Liver (tissue), 9 donors: ENCODE measurements around the gene GPD1L. TPM values are rescaled to one million over a fixed set of nuclear protein-coding genes. Genes with fewer than 3 reads are reported as not detected.

Experiments
- DNase-seq: peaks from one replicate; pipeline ENCODE4 v3.0.0-alpha.2; 2017; ENCODE audit warnings: low spot score
- H3K27ac ChIP-seq, 2 donors: one replicate each; pipeline ENCODE4 v1.7.0; 2013; ENCODE audit warnings: inconsistent platforms in 2 of 2, low read length in 2 of 2, control low read depth in 1 of 2, low read depth in 1 of 2, mild to moderate bottlenecking in 1 of 2
- H3K27me3 ChIP-seq, 4 donors: one replicate each; pipeline versions ENCODE4 v1.6.1 to v1.7.0; 2013; ENCODE audit warnings: low read length in 3 of 4, inconsistent platforms in 1 of 4, mild to moderate bottlenecking in 1 of 4, moderate library complexity in 1 of 4; ENCODE audit not compliant: control insufficient read depth in 4 of 4, insufficient read depth in 4 of 4
- H3K36me3 ChIP-seq, 4 donors: one replicate each; pipeline versions ENCODE4 v1.6.1 to v1.7.0; 2013; ENCODE audit warnings: low read length in 3 of 4, mild to moderate bottlenecking in 3 of 4, low read depth in 1 of 4, moderate library complexity in 1 of 4; ENCODE audit not compliant: control insufficient read depth in 4 of 4, insufficient read depth in 3 of 4
- H3K4me1 ChIP-seq, 4 donors: one replicate each; pipeline versions ENCODE4 v1.6.1 to v1.7.0; 2013; ENCODE audit warnings: low read length in 3 of 4, mild to moderate bottlenecking in 3 of 4, moderate library complexity in 1 of 4; ENCODE audit not compliant: control insufficient read depth in 4 of 4, insufficient read depth in 4 of 4
- H3K4me3 ChIP-seq, 3 donors: one replicate each; pipeline versions ENCODE4 v1.6.1 to v1.7.0; 2013; ENCODE audit warnings: low read length in 3 of 3, control low read depth in 1 of 3, low read depth in 1 of 3, mild to moderate bottlenecking in 1 of 3
- H3K9ac ChIP-seq, 2 donors: one replicate each; pipeline ENCODE4 v1.7.0; 2013; ENCODE audit warnings: low read length in 2 of 2, mild to moderate bottlenecking in 2 of 2, moderate library complexity in 2 of 2, control low read depth in 1 of 2, low read depth in 1 of 2
- H3K9me3 ChIP-seq, 4 donors: one replicate each; pipeline versions ENCODE4 v1.6.1 to v1.7.0; 2013; ENCODE audit warnings: low read length in 3 of 4; ENCODE audit not compliant: control insufficient read depth in 4 of 4
- EGR1 ChIP-seq, 2 donors: IDR thresholded peaks; 2 replicates each; pipeline ENCODE4 v1.6.1; 2016 to 2018; ENCODE audit warnings: antibody characterized with exemption in 2 of 2, low read depth in 2 of 2
- FOXA1 ChIP-seq: IDR thresholded peaks from 2 replicates; pipeline ENCODE4 v1.6.1; 2016; ENCODE audit warnings: antibody characterized with exemption
- FOXA2 ChIP-seq: IDR thresholded peaks from 2 replicates; pipeline ENCODE4 v1.6.1; 2016; ENCODE audit warnings: antibody characterized with exemption
- GABPA ChIP-seq, 2 donors: IDR thresholded peaks in 1 of 2; conservative IDR thresholded peaks in 1 of 2; 2 replicates each; pipeline ENCODE4 v1.6.1; 2016; ENCODE audit warnings: antibody characterized with exemption in 2 of 2, mild to moderate bottlenecking in 1 of 2, moderate library complexity in 1 of 2
- HNF4A ChIP-seq, 2 donors: conservative IDR thresholded peaks; 2 replicates each; pipeline ENCODE4 v1.6.1; 2016; ENCODE audit warnings: antibody characterized with exemption in 2 of 2, mild to moderate bottlenecking in 2 of 2
- HNF4G ChIP-seq: IDR thresholded peaks from 2 replicates; pipeline ENCODE4 v1.6.1; 2016; ENCODE audit warnings: antibody characterized with exemption
- JUND ChIP-seq, 2 donors: IDR thresholded peaks; 2 replicates each; pipeline ENCODE4 v1.6.1; 2016; ENCODE audit warnings: antibody characterized with exemption in 2 of 2
- MAX ChIP-seq: IDR thresholded peaks from 2 replicates; pipeline ENCODE4 v1.6.1; 2016; ENCODE audit warnings: antibody characterized with exemption
- NR2F2 ChIP-seq: IDR thresholded peaks from 2 replicates; pipeline ENCODE4 v1.6.1; 2016; ENCODE audit warnings: antibody characterized with exemption
- RAD21 ChIP-seq, 2 donors: IDR thresholded peaks; 2 replicates each; pipeline ENCODE4 v1.6.1; 2016; ENCODE audit warnings: antibody characterized with exemption in 2 of 2, mild to moderate bottlenecking in 2 of 2
- RXRA ChIP-seq, 2 donors: IDR thresholded peaks; 2 replicates each; pipeline ENCODE4 v1.6.1; 2017 to 2018; ENCODE audit warnings: antibody characterized with exemption in 2 of 2, mild to moderate bottlenecking in 1 of 2
- SP1 ChIP-seq: IDR thresholded peaks from 2 replicates; pipeline ENCODE4 v1.6.1; 2018; ENCODE audit warnings: antibody characterized with exemption, mild to moderate bottlenecking
- TAF1 ChIP-seq: conservative IDR thresholded peaks from 2 replicates; pipeline ENCODE4 v1.6.1; 2016; ENCODE audit warnings: antibody characterized with exemption, mild to moderate bottlenecking
- YY1 ChIP-seq: IDR thresholded peaks from 2 replicates; pipeline ENCODE4 v1.6.1; 2016; ENCODE audit warnings: antibody characterized with exemption, mild to moderate bottlenecking
- WGBS: extraction: QIAGEN DNeasy Blood & Tissue Kit; methylation state at CpG from one replicate; pipeline ENCODE4 v1.1.7; 2013; 5-methylcytosine and 5-hydroxymethylcytosine counted together
- polyA plus RNA-seq, 2 donors: library from polyadenylated mRNA; stranded (reverse) in 1 of 2; unstranded in 1 of 2; fragments of 200-250 nt in 1 of 2; fragments of >200 nt in 1 of 2; fragmentation: Nextera tagmentation in 1 of 2; extraction: Ambion mirVana in 1 of 2; gene quantifications; one replicate each; pipeline versions ENCODE4 v1.2.1 to v1.2.3, GENCODE V29; 2013 to 2015
- total RNA-seq, 2 donors: library from RNA; depleted of rRNA; stranded (reverse); fragments of >200 nt; gene quantifications; one replicate each; pipeline ENCODE4 v1.2.3, GENCODE V29; 2014
- TF ChIP-seq, protein P1 (sequence below): IDR thresholded peaks from 2 replicates; pipeline ENCODE4 v1.6.1; 2016; ENCODE audit warnings: antibody characterized with exemption
- TF ChIP-seq, protein P2 (sequence below): IDR thresholded peaks from 2 replicates; pipeline ENCODE4 v1.6.1; 2016; ENCODE audit warnings: antibody characterized with exemption
- TF ChIP-seq, protein P3 (sequence below): fragments of 150-350 bp; IDR thresholded peaks from 2 replicates; pipeline ENCODE4 v1.5.1; 2017; ENCODE audit warnings: improper control_type of control experiment, low read depth, low read length; ENCODE audit not compliant: missing input control
- TF ChIP-seq, protein P4 (sequence below): IDR thresholded peaks from 2 replicates; pipeline ENCODE4 v1.6.1; 2016; ENCODE audit warnings: antibody characterized with exemption, mild to moderate bottlenecking
- donor health status: healthy.
- donor health status: healthy.
- donor health status: healthy.
- donor health status: healthy.
- donor health status: healthy.

Gene GPD1L
- total and polyA plus RNA-seq, 4 donors: 1.4 to 5.0 (median 3.1) TPM

DNA sequence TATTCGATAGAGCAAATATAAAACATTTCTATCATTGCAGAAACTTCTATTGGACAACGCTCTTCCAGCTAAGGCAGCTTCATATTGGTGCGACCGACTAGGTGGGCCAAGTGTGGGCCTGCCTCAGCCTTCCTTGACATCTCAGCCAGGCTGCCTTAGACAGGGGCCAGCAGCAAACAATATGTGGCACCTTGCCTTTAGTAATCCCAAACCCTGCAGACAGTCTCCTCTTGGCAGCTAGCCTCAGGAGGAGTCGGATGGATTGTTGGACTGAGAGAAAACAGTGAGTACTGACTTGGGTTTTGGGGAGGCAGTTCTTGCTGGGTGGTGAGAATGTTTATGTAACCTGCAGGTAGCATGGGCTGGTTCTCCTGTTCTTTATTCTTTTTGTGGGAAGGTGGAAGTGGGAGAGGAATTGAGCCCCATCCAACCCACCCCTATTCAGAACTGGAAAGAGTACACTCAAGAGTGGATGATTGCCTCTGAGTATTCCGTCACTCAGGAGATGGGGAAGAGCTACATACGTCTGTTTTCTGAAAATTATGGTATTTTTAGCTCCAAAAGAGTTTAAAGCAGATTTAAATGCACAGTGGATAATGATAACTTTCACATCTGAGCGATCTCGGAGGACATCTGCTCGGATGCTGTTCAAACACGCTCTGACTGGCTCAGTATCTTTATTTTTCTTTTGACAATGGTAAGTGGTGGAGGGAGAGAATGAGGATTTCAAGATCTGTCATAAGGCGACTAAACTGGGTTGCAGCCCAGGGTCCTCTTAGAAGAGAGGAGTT, 47.2 kb downstream of the GPD1L start:
- H3K27me3 ChIP-seq: no peaks in the 10 kb centered on the region
- H3K9ac ChIP-seq: no peak overlapping the region
- no peak for DNase-seq
- H3K4me3 ChIP-seq: no peak overlapping the region
- WGBS: 97% methylated on average over 12 of the region's 12 CpGs
- TF ChIP-seq, protein P1, sequence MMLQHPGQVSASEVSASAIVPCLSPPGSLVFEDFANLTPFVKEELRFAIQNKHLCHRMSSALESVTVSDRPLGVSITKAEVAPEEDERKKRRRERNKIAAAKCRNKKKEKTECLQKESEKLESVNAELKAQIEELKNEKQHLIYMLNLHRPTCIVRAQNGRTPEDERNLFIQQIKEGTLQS: no peak
- TF ChIP-seq HNF4G (no peak), JUND (IDR thresholded peaks at IDR 0.05) (no peak), HNF4A (conservative IDR thresholded peaks at IDR 0.05) (no peak), MAX (no peak), EGR1 (IDR thresholded peaks at IDR 0.05; ENCODE audit: low read depth in 2 of 2) (no peak), YY1 (no peak), RAD21 (IDR thresholded peaks at IDR 0.05) (no peak), FOXA1 (no peak), FOXA2 (no peak), TAF1 (no peak), RXRA (IDR thresholded peaks at IDR 0.05) (no peak), NR2F2 (no peak), SP1 (no peak), GABPA (IDR thresholded peaks at IDR 0.05 in 1 of 2, conservative IDR thresholded peaks at IDR 0.05 in 1 of 2) (no peak)
- TF ChIP-seq, protein P2, sequence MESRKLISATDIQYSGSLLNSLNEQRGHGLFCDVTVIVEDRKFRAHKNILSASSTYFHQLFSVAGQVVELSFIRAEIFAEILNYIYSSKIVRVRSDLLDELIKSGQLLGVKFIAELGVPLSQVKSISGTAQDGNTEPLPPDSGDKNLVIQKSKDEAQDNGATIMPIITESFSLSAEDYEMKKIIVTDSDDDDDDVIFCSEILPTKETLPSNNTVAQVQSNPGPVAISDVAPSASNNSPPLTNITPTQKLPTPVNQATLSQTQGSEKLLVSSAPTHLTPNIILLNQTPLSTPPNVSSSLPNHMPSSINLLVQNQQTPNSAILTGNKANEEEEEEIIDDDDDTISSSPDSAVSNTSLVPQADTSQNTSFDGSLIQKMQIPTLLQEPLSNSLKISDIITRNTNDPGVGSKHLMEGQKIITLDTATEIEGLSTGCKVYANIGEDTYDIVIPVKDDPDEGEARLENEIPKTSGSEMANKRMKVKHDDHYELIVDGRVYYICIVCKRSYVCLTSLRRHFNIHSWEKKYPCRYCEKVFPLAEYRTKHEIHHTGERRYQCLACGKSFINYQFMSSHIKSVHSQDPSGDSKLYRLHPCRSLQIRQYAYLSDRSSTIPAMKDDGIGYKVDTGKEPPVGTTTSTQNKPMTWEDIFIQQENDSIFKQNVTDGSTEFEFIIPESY: no peak
- TF ChIP-seq, protein P3, sequence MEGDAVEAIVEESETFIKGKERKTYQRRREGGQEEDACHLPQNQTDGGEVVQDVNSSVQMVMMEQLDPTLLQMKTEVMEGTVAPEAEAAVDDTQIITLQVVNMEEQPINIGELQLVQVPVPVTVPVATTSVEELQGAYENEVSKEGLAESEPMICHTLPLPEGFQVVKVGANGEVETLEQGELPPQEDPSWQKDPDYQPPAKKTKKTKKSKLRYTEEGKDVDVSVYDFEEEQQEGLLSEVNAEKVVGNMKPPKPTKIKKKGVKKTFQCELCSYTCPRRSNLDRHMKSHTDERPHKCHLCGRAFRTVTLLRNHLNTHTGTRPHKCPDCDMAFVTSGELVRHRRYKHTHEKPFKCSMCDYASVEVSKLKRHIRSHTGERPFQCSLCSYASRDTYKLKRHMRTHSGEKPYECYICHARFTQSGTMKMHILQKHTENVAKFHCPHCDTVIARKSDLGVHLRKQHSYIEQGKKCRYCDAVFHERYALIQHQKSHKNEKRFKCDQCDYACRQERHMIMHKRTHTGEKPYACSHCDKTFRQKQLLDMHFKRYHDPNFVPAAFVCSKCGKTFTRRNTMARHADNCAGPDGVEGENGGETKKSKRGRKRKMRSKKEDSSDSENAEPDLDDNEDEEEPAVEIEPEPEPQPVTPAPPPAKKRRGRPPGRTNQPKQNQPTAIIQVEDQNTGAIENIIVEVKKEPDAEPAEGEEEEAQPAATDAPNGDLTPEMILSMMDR: no peak
- TF ChIP-seq, protein P4, sequence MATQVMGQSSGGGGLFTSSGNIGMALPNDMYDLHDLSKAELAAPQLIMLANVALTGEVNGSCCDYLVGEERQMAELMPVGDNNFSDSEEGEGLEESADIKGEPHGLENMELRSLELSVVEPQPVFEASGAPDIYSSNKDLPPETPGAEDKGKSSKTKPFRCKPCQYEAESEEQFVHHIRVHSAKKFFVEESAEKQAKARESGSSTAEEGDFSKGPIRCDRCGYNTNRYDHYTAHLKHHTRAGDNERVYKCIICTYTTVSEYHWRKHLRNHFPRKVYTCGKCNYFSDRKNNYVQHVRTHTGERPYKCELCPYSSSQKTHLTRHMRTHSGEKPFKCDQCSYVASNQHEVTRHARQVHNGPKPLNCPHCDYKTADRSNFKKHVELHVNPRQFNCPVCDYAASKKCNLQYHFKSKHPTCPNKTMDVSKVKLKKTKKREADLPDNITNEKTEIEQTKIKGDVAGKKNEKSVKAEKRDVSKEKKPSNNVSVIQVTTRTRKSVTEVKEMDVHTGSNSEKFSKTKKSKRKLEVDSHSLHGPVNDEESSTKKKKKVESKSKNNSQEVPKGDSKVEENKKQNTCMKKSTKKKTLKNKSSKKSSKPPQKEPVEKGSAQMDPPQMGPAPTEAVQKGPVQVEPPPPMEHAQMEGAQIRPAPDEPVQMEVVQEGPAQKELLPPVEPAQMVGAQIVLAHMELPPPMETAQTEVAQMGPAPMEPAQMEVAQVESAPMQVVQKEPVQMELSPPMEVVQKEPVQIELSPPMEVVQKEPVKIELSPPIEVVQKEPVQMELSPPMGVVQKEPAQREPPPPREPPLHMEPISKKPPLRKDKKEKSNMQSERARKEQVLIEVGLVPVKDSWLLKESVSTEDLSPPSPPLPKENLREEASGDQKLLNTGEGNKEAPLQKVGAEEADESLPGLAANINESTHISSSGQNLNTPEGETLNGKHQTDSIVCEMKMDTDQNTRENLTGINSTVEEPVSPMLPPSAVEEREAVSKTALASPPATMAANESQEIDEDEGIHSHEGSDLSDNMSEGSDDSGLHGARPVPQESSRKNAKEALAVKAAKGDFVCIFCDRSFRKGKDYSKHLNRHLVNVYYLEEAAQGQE: no peak
- no peak overlapping the region for H3K27ac ChIP-seq
- no peaks in the 10 kb centered on the region for H3K4me1 ChIP-seq
- H3K36me3 ChIP-seq: no peaks in the 10 kb centered on the region
- no peaks in the 10 kb centered on the region for H3K9me3 ChIP-seq
